GM12875 (cell line): Measurements from ENCODE around the gene LHFPL6.

Source experiments
- H3K4me3 ChIP-seq: one replicate; pipeline ENCODE4 v1.5.1; 2011; ENCODE audit warnings: low read depth, low read length, control low read depth
- TF ChIP-seq, protein P1 (sequence below): IDR thresholded peaks from 2 replicates; pipeline ENCODE4 v1.5.1; 2011; ENCODE audit warnings: low read depth, mild to moderate bottlenecking, control low read depth, inconsistent platforms, low read length, moderate library complexity, borderline replicate concordance; ENCODE audit not compliant: insufficient read depth

Gene LHFPL6

DNA sequence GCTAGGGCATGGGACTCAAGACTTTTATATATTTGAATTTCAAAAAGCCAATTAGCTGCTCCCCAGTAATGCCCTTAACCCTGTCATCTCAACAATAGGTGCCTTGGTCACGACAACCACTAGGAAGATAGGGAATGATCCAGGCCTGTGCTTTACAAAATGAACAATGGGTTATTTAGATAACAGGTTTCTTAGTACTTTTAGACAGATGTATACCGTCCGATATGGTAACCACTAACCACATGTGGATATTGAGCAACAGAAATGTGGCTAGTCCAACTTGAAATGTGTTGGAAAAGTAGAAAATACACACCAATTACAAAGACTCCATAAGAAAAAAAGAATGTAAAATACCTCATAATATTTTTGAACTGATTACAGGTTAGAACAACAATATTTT is 201.2 kb downstream of the LHFPL6 start:
- TF ChIP-seq, protein P1, sequence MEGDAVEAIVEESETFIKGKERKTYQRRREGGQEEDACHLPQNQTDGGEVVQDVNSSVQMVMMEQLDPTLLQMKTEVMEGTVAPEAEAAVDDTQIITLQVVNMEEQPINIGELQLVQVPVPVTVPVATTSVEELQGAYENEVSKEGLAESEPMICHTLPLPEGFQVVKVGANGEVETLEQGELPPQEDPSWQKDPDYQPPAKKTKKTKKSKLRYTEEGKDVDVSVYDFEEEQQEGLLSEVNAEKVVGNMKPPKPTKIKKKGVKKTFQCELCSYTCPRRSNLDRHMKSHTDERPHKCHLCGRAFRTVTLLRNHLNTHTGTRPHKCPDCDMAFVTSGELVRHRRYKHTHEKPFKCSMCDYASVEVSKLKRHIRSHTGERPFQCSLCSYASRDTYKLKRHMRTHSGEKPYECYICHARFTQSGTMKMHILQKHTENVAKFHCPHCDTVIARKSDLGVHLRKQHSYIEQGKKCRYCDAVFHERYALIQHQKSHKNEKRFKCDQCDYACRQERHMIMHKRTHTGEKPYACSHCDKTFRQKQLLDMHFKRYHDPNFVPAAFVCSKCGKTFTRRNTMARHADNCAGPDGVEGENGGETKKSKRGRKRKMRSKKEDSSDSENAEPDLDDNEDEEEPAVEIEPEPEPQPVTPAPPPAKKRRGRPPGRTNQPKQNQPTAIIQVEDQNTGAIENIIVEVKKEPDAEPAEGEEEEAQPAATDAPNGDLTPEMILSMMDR = no peak
- H3K4me3 ChIP-seq = no peak overlapping the region

DNA sequence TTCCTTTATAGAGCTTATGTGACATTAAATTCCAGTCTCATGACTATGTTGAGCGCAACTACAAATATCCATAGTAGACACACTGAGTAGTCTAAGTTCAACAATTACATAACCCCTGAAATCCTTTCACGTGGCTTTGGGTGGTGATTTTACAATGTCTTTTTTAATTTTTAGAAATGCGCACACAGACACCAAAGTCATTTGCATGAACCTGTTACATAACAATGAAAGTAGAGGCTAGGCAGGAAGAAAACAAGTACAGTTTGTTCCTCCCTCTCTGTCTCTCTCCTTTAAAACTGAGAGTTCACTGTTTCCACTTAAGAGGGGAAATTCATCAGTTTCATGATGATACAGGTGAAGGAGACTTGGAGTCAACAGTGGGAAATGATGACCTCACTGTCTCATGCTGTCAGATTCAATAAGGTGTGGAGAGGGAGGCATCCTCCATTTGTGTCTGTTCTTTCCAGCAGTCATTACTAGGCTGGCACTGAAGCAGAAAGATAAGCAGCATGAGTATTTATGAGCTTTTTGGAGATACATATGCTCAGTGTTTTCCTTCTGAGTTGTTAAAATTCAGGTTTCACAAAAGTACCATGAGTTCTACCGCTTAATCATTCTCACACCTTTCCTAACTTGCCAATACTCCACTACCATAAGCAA is 201.8 kb downstream of the LHFPL6 start:
- H3K4me3 ChIP-seq = no peak overlapping the region
- TF ChIP-seq, protein P1 = no peak

DNA sequence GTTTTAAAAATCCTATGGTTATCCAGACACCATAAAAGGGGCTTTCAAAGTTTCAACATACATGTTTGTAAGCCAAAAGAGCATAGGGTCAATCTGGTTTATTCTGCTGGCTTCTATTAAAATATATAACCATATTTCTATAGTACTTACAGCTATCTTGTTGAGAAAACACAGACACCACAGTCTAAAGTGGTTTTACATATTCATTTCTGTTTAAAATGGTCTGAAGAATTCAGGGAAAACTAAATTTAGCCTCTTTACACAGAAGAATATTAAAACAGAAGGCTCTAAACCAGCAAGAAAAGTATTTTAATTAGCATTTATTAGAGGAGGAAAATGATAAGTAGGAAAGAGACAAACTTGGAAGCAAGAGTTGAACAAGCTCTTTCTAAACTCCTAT is 203.9 kb downstream of the LHFPL6 start:
- H3K4me3 ChIP-seq = no peak overlapping the region
- TF ChIP-seq, protein P1 = no peak

DNA sequence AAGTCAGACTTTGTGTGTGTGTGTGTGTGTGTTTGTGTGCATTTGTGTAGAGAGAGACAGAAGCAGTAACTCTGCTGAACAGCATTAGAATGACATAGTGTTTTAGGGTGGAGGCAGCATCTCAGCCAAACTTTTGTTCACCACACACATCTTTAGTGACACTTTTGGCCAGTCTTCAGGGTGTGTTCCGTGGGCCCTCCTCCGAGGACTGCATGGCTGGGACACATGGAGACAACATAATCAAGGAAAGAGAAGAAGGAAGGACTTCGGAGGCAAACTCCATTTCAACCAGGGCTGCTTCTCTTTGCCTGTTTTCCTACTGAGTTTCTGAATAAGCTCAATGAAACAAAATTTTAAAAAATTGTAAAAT is 205.1 kb downstream of the LHFPL6 start:
- TF ChIP-seq, protein P1 = no peak
- no peak overlapping the region for H3K4me3 ChIP-seq

DNA sequence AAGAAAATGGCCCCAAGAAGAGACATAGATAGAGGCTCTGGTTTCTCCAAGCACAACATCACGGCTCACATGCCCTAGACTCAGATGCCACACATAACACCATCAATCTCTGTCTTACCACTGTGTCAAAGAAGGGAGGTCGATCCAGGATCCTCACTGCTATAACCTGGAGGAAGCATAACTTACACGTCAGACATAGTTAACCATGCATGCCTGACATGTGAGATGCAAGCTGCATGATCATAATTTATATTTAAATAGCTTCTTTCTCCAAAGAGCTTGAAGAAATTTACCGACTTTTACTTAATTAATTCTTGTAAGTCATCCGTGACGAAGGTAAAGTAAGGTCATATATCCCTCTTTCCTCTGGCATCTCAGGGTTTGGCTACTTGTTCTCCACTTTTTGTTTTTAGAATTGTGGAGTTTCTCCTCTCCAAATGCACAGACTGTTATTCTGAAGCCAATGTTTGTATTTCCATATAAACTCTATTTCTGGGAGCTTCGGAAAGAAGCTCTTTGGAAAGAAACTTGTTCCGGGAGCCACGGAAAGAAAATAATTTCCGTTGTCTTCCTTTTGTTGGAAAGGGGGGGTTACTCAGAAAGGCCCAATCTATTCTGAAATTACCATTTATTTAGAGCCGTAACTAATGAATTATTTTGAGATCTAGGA is 205.6 kb downstream of the LHFPL6 start:
- TF ChIP-seq, protein P1 = no peak

DNA sequence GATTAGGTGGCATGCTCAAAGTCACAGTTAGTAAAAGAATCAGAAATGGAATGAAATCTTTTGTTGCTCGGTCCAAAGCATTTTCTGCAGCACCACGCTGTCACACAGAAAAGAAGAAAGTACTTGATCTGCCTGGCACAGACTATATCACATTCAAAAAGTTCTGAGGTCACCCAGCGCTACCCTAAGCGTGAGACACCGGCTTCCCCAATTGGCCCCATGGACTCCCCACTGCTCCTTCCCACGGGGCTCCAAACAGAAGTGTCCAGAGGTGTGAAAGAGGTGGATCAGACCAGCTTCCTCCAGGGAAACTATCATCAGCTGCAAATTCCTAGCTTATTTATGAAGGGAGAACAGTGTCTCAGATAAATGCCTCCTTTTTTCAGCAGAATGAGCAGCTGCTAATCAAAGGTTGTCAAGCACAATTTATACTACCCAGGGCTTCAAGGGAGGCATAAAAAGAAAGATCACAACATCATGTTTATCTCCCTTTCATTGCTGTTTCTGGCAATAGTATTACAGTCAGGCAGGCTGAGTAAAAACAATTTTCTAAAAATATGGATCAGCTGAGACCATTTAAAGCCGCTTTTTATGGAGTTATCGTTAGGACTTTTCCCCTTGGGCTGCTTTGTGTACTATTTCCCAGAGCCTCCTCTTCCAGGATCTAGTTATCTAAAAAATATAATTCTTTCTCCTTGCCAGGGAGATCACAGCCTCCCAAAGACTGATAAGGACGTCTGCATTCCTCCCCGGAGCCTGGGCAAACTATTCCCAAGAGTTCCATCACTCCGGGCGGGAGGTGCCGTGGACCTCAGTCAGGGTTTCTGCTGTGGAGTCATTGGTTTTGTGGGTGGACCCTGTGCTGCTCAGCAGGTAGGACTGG is 208.0 kb downstream of the LHFPL6 start:
- TF ChIP-seq, protein P1 = no peak
- no peak overlapping the region for H3K4me3 ChIP-seq

More for the DNA sequence above, 205.6 kb downstream of the LHFPL6 start:
- no peak overlapping the region for H3K4me3 ChIP-seq
